Uterus (tissue), 2 donors: ENCODE data around the gene PPP4R4.

ENCODE experiments used
- POLR2A ChIP-seq, 2 donors: fragments of 450-650 bp; IDR thresholded peaks; one replicate each; pipeline ENCODE4 v1.6.1; 2016; ENCODE audit warnings: antibody characterized with exemption in 2 of 2, mild to moderate bottlenecking in 1 of 2, moderate library complexity in 1 of 2
- TF ChIP-seq, protein P1 (sequence below), 4 experiments: fragments of 200-600 bp in 2 of 4; fragments of 450-650 bp in 2 of 4; sonication (generic) in 2 of 4; IDR thresholded peaks; one replicate each; pipeline ENCODE4 v1.5.1; 2016 to 2019; ENCODE audit warnings: antibody characterized with exemption in 4 of 4, mild to moderate bottlenecking in 2 of 4, moderate library complexity in 1 of 4

DNA sequence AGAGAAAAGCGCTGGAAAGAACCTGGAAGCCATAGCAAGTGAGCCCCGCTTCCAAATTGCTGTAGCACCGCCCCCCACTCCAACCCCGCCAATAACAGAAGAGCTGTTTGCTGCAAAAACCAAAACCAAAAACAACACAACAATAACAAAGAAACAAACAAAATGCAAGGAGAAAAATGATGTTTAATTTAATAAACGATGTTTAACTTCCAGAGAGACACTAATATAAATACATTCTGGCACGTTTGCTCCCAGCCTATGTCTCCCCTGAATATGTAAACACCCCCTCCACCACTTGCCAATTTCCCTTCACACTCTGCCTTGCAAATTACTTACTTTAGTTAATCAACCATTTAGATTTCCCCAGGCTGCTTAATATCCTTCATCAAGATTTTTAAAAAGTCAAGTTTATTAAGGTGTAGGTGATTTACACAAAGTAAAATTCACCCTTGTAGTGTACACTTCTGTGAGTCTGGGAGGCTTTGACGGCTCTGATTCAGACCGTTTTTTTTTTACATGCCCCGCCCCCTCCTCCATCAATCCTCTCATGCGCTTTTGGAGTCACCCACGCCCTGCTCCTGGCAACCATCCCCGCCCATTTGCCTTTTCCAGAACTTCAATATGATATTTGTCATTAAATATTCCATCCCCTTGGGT is 44.2 kb upstream of the PPP4R4 start:
- TF ChIP-seq, protein P1, sequence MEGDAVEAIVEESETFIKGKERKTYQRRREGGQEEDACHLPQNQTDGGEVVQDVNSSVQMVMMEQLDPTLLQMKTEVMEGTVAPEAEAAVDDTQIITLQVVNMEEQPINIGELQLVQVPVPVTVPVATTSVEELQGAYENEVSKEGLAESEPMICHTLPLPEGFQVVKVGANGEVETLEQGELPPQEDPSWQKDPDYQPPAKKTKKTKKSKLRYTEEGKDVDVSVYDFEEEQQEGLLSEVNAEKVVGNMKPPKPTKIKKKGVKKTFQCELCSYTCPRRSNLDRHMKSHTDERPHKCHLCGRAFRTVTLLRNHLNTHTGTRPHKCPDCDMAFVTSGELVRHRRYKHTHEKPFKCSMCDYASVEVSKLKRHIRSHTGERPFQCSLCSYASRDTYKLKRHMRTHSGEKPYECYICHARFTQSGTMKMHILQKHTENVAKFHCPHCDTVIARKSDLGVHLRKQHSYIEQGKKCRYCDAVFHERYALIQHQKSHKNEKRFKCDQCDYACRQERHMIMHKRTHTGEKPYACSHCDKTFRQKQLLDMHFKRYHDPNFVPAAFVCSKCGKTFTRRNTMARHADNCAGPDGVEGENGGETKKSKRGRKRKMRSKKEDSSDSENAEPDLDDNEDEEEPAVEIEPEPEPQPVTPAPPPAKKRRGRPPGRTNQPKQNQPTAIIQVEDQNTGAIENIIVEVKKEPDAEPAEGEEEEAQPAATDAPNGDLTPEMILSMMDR (IDR thresholded peaks at IDR 0.05), result no peak
- no peak for TF ChIP-seq POLR2A (IDR thresholded peaks at IDR 0.05)
